Kidney (tissue), 14 donors: ENCODE data around the gene MPRIP. TPM values are rescaled to one million over a fixed set of nuclear protein-coding genes. Genes with fewer than 3 reads are reported as not detected.

ENCODE experiments used
- DNase-seq, 5 donors: peaks; one replicate each; pipeline ENCODE4 v3.0.0-alpha.2; 2013 to 2020
- FAIRE-seq: peaks from 2 replicates; lab custom pipeline; 2012; peaks lifted over from hg19 to GRCh38; lab: Jason Lieb, UNC
- H3K27ac ChIP-seq, 2 donors: one replicate each; pipeline ENCODE4 v1.7.0; 2013; ENCODE audit warnings: low read depth in 2 of 2, low read length in 2 of 2, inconsistent platforms in 1 of 2
- H3K27me3 ChIP-seq: one replicate; pipeline ENCODE4 v1.7.1; 2013; ENCODE audit warnings: low read length, inconsistent platforms; ENCODE audit not compliant: control insufficient read depth, insufficient read depth
- H3K36me3 ChIP-seq, 3 donors: one replicate each; pipeline versions ENCODE4 v1.7.0 to v1.7.1; 2013; ENCODE audit warnings: low read length in 3 of 3, control low read depth in 1 of 3, inconsistent platforms in 1 of 3; ENCODE audit not compliant: insufficient read depth in 3 of 3, control insufficient read depth in 2 of 3
- H3K4me1 ChIP-seq, 3 donors: one replicate each; pipeline versions ENCODE4 v1.7.0 to v1.7.1; 2013; ENCODE audit warnings: low read length in 3 of 3, inconsistent platforms in 1 of 3, low read depth in 1 of 3; ENCODE audit not compliant: control insufficient read depth in 2 of 3, insufficient read depth in 2 of 3
- H3K4me3 ChIP-seq, 3 donors: one replicate each; pipeline versions ENCODE4 v1.7.0 to v1.8.1; 2013; ENCODE audit warnings: low read length in 3 of 3, control low read depth in 1 of 3, inconsistent platforms in 1 of 3
- H3K9ac ChIP-seq, 3 donors: one replicate each; pipeline versions ENCODE4 v1.7.0 to v1.7.1; 2013; ENCODE audit warnings: low read length in 3 of 3, control low read depth in 1 of 3, inconsistent platforms in 1 of 3
- H3K9me3 ChIP-seq, 3 donors: one replicate each; pipeline versions ENCODE4 v1.7.0 to v1.7.1; 2013; ENCODE audit warnings: low read length in 3 of 3, control low read depth in 1 of 3, inconsistent platforms in 1 of 3; ENCODE audit not compliant: control insufficient read depth in 2 of 3, insufficient read depth in 1 of 3
- intact Hi-C: fragments of 100-400 bp; cut with DNase I; formaldehyde crosslinking; loops from one replicate; pipeline ENCODE4 v1.11.1; 2022
- polyA plus RNA-seq: library from polyadenylated mRNA; stranded (reverse); fragments of 350-450 nt; fragmentation: Illumina TruSeq; extraction: RNeasy Lipid Tissue Mini Kit (QIAGEN cat#74804); gene quantifications from one replicate; pipeline ENCODE4 v1.2.3, GENCODE V29; 2014; ENCODE audit warnings: low read depth, low replicate concordance; ENCODE audit not compliant: insufficient read depth
- total RNA-seq: library from RNA; stranded (reverse); fragmentation: NEBNext Ultra II Directional; extraction: Animal tissue kit (Norgen Biotek cat#: 25700); gene quantifications from one replicate; pipeline ENCODE4 v1.2.1, GENCODE V29; 2021
- TF ChIP-seq, protein P1 (sequence below): IDR thresholded peaks from 3 replicates; pipeline ENCODE4 v1.5.1; 2012; ENCODE audit warnings: mild to moderate bottlenecking, moderate library complexity, borderline replicate concordance; ENCODE audit not compliant: insufficient read depth; ENCODE audit errors: extremely low read depth
- donor health status: control.
- donor health status: control.
- donor health status: control.
- donor health status: control.
- donor health status: control.
- donor health status: DM: yes; HTN: yes; CAD: no.
- donor health status: Normal renal cell carcinoma (clear cell type).

Gene MPRIP
- total and polyA plus RNA-seq, 2 donors from 2014 or later = 120 to 250 TPM

DNA sequence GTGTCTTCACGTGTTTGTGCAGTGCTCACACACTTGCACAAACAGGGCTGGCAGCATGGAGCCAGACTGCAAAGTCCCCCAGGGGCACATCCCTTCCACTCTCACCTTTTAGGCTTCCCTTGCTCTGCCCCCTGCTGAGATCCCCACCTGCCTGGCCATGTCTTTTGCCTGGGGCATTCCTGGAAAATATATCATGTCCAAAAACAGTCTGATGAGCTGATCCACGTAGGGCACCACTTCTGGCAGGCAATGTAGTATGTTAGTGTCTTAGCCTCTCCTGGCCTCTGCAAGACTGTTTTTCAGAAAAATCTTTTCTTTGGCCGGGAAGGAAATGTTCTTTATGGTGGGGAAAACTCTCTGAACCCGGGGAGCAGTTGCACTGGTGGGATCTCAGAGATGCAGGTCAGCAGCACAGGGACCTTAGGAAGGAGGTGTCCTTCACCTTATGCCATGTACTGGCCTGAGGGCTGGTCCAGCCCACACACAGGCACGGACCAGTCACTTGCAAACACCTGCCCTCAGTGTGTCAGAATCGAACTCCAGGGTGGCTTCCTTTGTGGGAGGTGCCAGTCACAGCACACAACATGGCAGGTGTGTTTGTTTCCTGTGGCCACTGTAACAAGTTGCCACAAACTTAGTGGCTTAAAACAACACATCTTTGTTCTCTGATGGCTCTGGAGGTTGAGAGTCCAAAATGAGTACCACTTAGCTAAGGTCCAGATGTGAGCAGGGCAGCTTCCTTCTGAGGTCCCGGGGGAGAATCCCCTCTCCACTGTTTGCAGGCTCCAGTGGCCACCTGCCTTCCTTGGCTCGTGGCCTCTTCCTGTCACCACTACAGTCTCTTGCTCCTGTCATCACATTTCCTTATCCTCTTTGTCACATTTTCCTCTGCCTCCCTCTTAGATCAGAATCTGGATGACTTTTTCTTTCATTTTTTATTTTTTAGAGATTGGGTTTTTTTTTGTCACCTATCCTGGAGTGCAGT lies 46.6 kb downstream of the MPRIP start:
- H3K4me3 ChIP-seq = no peak overlapping the region
- peaks cover 0 to 51% (median 47%) of the 10 kb centered on the region in 3 donors for H3K4me1 ChIP-seq
- no peak for FAIRE-seq
- peak in 1 of 5 donors; percentile 11 for DNase-seq
- H3K9me3 ChIP-seq = no peaks in the 10 kb centered on the region
- TF ChIP-seq, protein P1, sequence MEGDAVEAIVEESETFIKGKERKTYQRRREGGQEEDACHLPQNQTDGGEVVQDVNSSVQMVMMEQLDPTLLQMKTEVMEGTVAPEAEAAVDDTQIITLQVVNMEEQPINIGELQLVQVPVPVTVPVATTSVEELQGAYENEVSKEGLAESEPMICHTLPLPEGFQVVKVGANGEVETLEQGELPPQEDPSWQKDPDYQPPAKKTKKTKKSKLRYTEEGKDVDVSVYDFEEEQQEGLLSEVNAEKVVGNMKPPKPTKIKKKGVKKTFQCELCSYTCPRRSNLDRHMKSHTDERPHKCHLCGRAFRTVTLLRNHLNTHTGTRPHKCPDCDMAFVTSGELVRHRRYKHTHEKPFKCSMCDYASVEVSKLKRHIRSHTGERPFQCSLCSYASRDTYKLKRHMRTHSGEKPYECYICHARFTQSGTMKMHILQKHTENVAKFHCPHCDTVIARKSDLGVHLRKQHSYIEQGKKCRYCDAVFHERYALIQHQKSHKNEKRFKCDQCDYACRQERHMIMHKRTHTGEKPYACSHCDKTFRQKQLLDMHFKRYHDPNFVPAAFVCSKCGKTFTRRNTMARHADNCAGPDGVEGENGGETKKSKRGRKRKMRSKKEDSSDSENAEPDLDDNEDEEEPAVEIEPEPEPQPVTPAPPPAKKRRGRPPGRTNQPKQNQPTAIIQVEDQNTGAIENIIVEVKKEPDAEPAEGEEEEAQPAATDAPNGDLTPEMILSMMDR = no peak
- intact Hi-C loops = no loop called here
- H3K36me3 ChIP-seq = peaks cover 4 to 8% (median 8%) of the 10 kb centered on the region in 3 donors
- H3K27me3 ChIP-seq = no peaks in the 10 kb centered on the region
- no peak overlapping the region for H3K9ac ChIP-seq
- peak overlapping the region in 1 of 2 donors; percentile 62 for H3K27ac ChIP-seq

DNA sequence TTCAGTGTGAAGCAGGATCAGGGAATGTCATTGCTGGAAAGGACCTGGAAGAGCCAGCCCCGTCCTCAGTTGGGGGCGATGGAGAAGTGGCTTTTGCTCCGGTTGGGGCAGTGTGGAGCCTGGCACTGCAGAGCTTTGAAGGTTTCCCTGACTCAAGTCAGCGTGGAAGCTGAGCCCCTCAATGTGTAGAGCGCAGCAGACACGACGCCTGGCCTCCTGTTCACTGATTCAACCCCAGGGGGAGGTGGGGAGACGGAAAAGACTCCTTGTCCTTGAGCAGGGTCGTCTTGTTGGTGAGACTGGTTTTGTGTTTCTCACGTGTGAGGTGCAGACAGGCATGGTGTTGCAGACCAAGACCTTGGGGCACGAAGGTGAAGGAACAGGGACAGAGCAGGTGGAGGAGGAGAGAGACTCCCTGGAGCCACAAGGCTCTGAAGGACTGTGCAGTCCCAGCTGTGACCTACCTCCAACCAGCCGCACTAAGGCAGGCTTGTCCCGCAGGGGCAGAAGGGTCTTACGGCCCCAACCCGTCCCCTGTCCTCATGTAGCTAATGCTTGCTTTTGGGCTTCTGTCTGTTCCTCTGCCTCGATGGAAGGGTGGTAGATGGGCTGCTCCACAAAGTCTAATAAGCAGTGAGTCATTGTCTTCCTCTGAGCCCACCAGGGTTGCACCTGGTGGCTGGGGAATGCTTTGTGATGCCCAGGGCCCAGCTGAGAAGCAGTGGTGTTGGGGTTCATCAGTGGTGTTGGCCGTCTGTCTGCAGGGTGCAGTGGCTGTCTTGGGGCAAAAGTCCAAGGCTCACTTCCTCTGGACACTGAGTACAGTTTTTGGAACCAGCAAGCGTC lies 47.8 kb downstream of the MPRIP start:
- Histone ChIP-seq H3K4me3 (peak overlapping the region in 1 of 3 donors; percentile 33), H3K9me3 (no peaks in the 10 kb centered on the region), H3K27ac (no peak overlapping the region), H3K27me3 (no peaks in the 10 kb centered on the region), H3K9ac (no peak overlapping the region), H3K4me1 (peaks cover 0 to 52% (median 47%) of the 10 kb centered on the region in 3 donors), H3K36me3 (peaks cover 0 to 6% (median 3%) of the 10 kb centered on the region in 3 donors)
- TF ChIP-seq, protein P1 = no peak
- no peak for FAIRE-seq
- peak in 1 of 5 donors; percentile 16 for DNase-seq
- intact Hi-C loops = no loop called here

DNA sequence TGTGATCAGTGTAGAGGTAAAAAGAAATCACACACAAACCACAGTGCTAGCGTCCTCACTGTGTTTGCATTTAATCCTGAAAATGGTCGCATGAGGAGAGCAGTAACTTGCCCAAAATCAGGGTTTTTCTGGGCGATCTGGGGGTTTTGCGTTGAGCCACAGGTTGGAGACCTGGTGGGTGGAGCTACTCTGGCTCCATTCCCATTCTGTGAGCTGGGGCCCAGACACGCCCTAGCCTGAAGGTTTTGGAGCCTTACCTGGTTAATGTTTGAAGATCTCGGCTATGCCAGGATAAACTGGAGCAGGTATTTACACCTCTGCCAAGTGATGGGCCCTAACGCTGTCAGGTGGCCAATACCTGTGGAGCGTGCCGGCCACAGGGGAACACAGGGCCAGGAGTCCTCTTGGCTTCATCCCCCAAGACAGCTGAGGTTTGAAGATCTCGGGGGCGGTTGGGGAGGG lies 48.4 kb downstream of the MPRIP start:
- Histone ChIP-seq H3K9ac (no peak overlapping the region), H3K36me3 (peaks cover 0 to 6% (median 3%) of the 10 kb centered on the region in 3 donors), H3K9me3 (no peaks in the 10 kb centered on the region), H3K27me3 (no peaks in the 10 kb centered on the region), H3K27ac (peak overlapping the region in 1 of 2 donors; percentile 3), H3K4me3 (peak overlapping the region in 1 of 3 donors; percentile 33), H3K4me1 (peaks cover 0 to 54% (median 48%) of the 10 kb centered on the region in 3 donors)
- intact Hi-C loops = no loop called here
- FAIRE-seq (no peak), DNase-seq (peak in 1 of 5 donors; percentile 9)
- TF ChIP-seq, protein P1 = no peak
